Gastrocnemius medialis (tissue), 4 donors: ENCODE data around the gene SMG6.

ENCODE experiments used
- POLR2A ChIP-seq, 2 donors: fragments of 450-650 bp; IDR thresholded peaks; one replicate each; pipeline ENCODE4 v1.6.1; 2017; ENCODE audit warnings: antibody characterized with exemption in 2 of 2, mild to moderate bottlenecking in 2 of 2, moderate library complexity in 2 of 2
- TF ChIP-seq, protein P1 (sequence below), 5 experiments: fragments of 450-650 bp in 3 of 5; fragments of 200-600 bp in 2 of 5; sonication (generic) in 2 of 5; IDR thresholded peaks in 4 of 5; conservative IDR thresholded peaks in 1 of 5; 1 replicate in 4 of 5; 2 replicates in 1 of 5; pipeline ENCODE4 v1.5.1; 2016 to 2019; ENCODE audit warnings: antibody characterized with exemption in 5 of 5, mild to moderate bottlenecking in 3 of 5, moderate library complexity in 3 of 5

GRCh38 chr17:2171702-2172076, 131.9 kb downstream of the SMG6 start:
- TF ChIP-seq, protein P1, sequence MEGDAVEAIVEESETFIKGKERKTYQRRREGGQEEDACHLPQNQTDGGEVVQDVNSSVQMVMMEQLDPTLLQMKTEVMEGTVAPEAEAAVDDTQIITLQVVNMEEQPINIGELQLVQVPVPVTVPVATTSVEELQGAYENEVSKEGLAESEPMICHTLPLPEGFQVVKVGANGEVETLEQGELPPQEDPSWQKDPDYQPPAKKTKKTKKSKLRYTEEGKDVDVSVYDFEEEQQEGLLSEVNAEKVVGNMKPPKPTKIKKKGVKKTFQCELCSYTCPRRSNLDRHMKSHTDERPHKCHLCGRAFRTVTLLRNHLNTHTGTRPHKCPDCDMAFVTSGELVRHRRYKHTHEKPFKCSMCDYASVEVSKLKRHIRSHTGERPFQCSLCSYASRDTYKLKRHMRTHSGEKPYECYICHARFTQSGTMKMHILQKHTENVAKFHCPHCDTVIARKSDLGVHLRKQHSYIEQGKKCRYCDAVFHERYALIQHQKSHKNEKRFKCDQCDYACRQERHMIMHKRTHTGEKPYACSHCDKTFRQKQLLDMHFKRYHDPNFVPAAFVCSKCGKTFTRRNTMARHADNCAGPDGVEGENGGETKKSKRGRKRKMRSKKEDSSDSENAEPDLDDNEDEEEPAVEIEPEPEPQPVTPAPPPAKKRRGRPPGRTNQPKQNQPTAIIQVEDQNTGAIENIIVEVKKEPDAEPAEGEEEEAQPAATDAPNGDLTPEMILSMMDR (IDR thresholded peaks at IDR 0.05 in 4 of 5, conservative IDR thresholded peaks at IDR 0.05 in 1 of 5) = no peak
- TF ChIP-seq POLR2A (IDR thresholded peaks at IDR 0.05) = no peak
